Peyer's patch (tissue), 4 donors: ENCODE measurements around the gene FNDC1. TPM values are rescaled to one million over a fixed set of nuclear protein-coding genes. Genes with fewer than 3 reads are reported as not detected.

Experiments
- DNase-seq, 3 donors: peaks; one replicate each; pipeline ENCODE4 v3.0.0-alpha.2; 2017 to 2019
- H3K27ac ChIP-seq, 4 donors: fragments of 200-600 bp; sonication (generic); one replicate each; pipeline ENCODE4 v1.5.1; 2016 to 2019
- H3K27me3 ChIP-seq, 2 donors: fragments of 200-600 bp; sonication (generic); one replicate each; pipeline ENCODE4 v1.5.1; 2019
- H3K36me3 ChIP-seq, 3 donors: fragments of 200-600 bp; sonication (generic); one replicate each; pipeline ENCODE4 v1.5.1; 2016 to 2019
- H3K4me1 ChIP-seq, 4 donors: fragments of 200-600 bp; sonication (generic); one replicate each; pipeline ENCODE4 v1.5.1; 2016 to 2019
- H3K4me3 ChIP-seq, 4 donors: fragments of 200-600 bp; sonication (generic); 1 replicate in 3 of 4; 2 replicates in 1 of 4; pipeline ENCODE4 v1.5.1; 2016 to 2019; ENCODE audit warnings: mild to moderate bottlenecking in 1 of 4
- H3K9me3 ChIP-seq, 4 donors: fragments of 200-600 bp; sonication (generic); one replicate each; pipeline ENCODE4 v1.5.1; 2016 to 2019; ENCODE audit warnings: mild to moderate bottlenecking in 1 of 4
- CTCF ChIP-seq, 6 experiments: fragments of 450-650 bp in 4 of 6; fragments of 200-600 bp in 2 of 6; sonication (generic) in 1 of 6; IDR thresholded peaks; one replicate each; pipeline ENCODE4 v1.5.1; 2017 to 2019; ENCODE audit warnings: antibody characterized with exemption in 6 of 6, mild to moderate bottlenecking in 3 of 6, moderate library complexity in 1 of 6
- POLR2A ChIP-seq, 2 donors: fragments of 450-650 bp; IDR thresholded peaks; one replicate each; pipeline ENCODE4 v1.5.1; 2017; ENCODE audit warnings: antibody characterized with exemption in 2 of 2, mild to moderate bottlenecking in 2 of 2, moderate library complexity in 2 of 2
- total RNA-seq, 4 donors: library from RNA; depleted of rRNA; stranded (reverse); fragments of >200 nt; gene quantifications; one replicate each; pipeline ENCODE4 v1.1.0, GENCODE V29; 2016

The FNDC1 gene
- total RNA-seq, 4 donors from 2014 or later: 0.54 to 1.7 TPM; not detected in 2

DNA sequence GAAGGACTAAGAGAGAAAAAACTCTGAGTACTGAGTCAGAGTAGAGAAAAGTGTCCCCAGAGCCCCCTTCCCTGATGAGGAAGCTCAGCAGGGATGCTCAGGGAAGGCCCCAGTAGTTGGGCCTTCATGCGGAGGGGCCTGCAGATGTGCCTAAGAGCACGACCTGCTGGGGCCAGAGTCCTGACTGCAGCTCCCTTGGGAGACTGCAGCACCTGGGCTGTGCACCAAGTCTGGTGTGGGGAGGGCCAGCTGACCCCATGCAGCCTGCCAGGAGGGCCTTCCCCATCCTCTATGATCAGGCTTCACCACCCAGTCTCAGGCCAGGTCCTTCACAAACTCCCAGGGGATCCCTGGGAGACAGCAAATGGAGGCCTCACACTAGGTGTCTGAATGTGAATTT lies 130.4 kb downstream of the FNDC1 start:
- Histone ChIP-seq H3K27me3 (no peaks in the 10 kb centered on the region), H3K4me3 (no peak overlapping the region), H3K4me1 (no peaks in the 10 kb centered on the region), H3K9me3 (no peaks in the 10 kb centered on the region), H3K27ac (no peak overlapping the region), H3K36me3 (no peaks in the 10 kb centered on the region)
- DNase-seq: no peak
- TF ChIP-seq CTCF (IDR thresholded peaks at IDR 0.05) (no peak), POLR2A (IDR thresholded peaks at IDR 0.05) (no peak)

- Histone ChIP-seq H3K36me3 (no peaks in the 10 kb centered on the region), H3K4me3 (no peak overlapping the region), H3K9me3 (no peaks in the 10 kb centered on the region), H3K27ac (no peak overlapping the region), H3K4me1 (no peaks in the 10 kb centered on the region), H3K27me3 (no peaks in the 10 kb centered on the region)
- DNase-seq: no peak
- TF ChIP-seq POLR2A (IDR thresholded peaks at IDR 0.05): no peak
- no peak for TF ChIP-seq CTCF (IDR thresholded peaks at IDR 0.05)
These were observed 132.1 kb downstream of the FNDC1 start for GRCh38 chr6:159301277-159301676.

DNA sequence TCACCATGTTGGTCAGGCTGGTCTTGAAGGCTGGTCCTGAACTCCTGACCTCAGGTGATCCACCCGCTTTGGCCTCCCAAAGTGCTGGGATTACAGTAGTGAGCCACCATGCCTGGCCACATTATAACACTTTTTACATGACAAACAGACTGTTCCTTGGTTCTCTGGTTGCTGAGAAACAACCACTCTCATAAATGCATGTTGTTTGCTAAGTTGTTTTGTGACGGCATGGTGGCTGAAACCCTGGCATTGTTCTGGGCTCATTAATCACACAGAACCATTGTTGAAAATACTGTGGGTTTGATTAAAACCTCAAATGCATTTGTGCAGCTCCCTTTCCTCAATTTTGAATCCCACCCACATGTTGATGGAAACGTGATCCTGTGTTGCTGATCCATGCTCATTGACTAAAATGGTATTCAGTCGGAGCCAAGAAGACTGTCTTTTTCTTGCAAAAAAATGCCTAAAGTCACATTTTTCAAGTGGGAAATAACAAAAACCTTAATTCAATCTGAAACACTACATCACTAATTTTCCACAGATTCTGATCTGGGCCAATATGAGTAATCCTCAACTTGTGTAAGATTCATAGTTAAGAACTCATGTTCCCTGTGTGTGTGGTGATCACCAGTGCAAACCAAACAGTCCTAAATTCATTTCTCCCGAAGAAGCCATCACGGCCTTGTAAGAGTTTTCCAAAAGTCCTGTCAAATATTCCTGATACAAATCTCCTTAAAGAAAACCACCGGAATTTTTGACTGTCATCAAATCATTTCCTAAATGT lies 132.8 kb downstream of the FNDC1 start:
- DNase-seq: no peak
- no peaks in the 10 kb centered on the region for H3K27me3 ChIP-seq
- H3K4me1 ChIP-seq: no peaks in the 10 kb centered on the region
- no peak overlapping the region for H3K27ac ChIP-seq
- TF ChIP-seq POLR2A (IDR thresholded peaks at IDR 0.05): no peak
- no peaks in the 10 kb centered on the region for H3K9me3 ChIP-seq
- H3K36me3 ChIP-seq: no peaks in the 10 kb centered on the region
- H3K4me3 ChIP-seq: no peak overlapping the region

- TF ChIP-seq POLR2A (IDR thresholded peaks at IDR 0.05) (no peak), CTCF (IDR thresholded peaks at IDR 0.05) (no peak)
- Histone ChIP-seq H3K4me3 (no peak overlapping the region), H3K4me1 (no peaks in the 10 kb centered on the region), H3K27ac (no peak overlapping the region), H3K9me3 (no peaks in the 10 kb centered on the region), H3K27me3 (no peaks in the 10 kb centered on the region), H3K36me3 (no peaks in the 10 kb centered on the region)
- no peak for DNase-seq
These were observed 133.4 kb downstream of the FNDC1 start for GRCh38 chr6:159302594-159302992.

DNA sequence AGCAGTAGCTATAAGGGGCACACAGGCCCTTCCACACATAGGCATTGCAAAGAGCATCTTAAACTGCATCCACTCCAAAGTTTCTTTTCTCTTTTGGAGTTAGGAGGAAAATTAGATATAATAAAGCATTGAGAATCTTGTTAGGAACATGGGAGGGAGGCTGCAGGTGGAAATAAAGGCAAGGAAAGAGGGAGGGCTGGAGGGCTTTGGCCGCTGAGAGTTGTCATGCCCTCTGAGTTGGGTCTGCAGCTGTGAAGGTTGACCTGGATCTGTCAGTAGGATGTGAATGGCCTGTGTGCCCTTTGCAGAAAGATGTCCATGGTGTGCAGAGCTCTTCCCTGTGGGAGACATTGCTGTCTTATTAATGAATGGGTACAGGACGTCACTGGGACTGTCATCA lies 134.0 kb downstream of the FNDC1 start:
- Histone ChIP-seq H3K9me3 (no peaks in the 10 kb centered on the region), H3K27ac (no peak overlapping the region), H3K4me1 (no peaks in the 10 kb centered on the region), H3K4me3 (no peak overlapping the region), H3K27me3 (no peaks in the 10 kb centered on the region), H3K36me3 (no peaks in the 10 kb centered on the region)
- no peak for TF ChIP-seq CTCF (IDR thresholded peaks at IDR 0.05)
- TF ChIP-seq POLR2A (IDR thresholded peaks at IDR 0.05): no peak
- DNase-seq: no peak

- H3K4me3 ChIP-seq: no peak overlapping the region
- H3K4me1 ChIP-seq: no peaks in the 10 kb centered on the region
- H3K9me3 ChIP-seq: no peaks in the 10 kb centered on the region
- no peaks in the 10 kb centered on the region for H3K36me3 ChIP-seq
- DNase-seq: no peak
- no peaks in the 10 kb centered on the region for H3K27me3 ChIP-seq
- no peak overlapping the region for H3K27ac ChIP-seq
- TF ChIP-seq POLR2A (IDR thresholded peaks at IDR 0.05): no peak
- TF ChIP-seq CTCF (IDR thresholded peaks at IDR 0.05): no peak
These were observed 134.6 kb downstream of the FNDC1 start for GRCh38 chr6:159303784-159304183.
